ENCODE data around the gene AQP2.

AQP2 gene

GRCh38 chr12:49967042-49967776 is 16.7 kb downstream of the AQP2 start:
- TF ChIP-seq CTCF (conservative IDR thresholded peaks at IDR 0.05; ENCODE audit: low read depth, low read length) = peak; percentile 86
- H3K4me3 ChIP-seq (ENCODE audit: low read depth, low read length) = peak overlapping the region; percentile 46
- peak; percentile 90 for DNase-seq (ENCODE audit: low read depth)

GRCh38 chr12:49967777-49968250 is 17.3 kb downstream of the AQP2 start:
- DNase-seq (ENCODE audit: low read depth) = no peak
- no peak for TF ChIP-seq CTCF (conservative IDR thresholded peaks at IDR 0.05; ENCODE audit: low read depth, low read length)
- peak overlapping the region; percentile 46 for H3K4me3 ChIP-seq (ENCODE audit: low read depth, low read length)

- DNase-seq (ENCODE audit: low read depth) = no peak
- no peak for TF ChIP-seq CTCF (conservative IDR thresholded peaks at IDR 0.05; ENCODE audit: low read depth, low read length)
- H3K4me3 ChIP-seq (ENCODE audit: low read depth, low read length) = no peak overlapping the region
These were observed 17.9 kb downstream of the AQP2 start for GRCh38 chr12:49968471-49968870.

GRCh38 chr12:49969027-49969426 is 18.5 kb downstream of the AQP2 start:
- no peak overlapping the region for H3K4me3 ChIP-seq (ENCODE audit: low read depth, low read length)
- TF ChIP-seq CTCF (conservative IDR thresholded peaks at IDR 0.05; ENCODE audit: low read depth, low read length) = no peak
- no peak for DNase-seq (ENCODE audit: low read depth)

- TF ChIP-seq CTCF (conservative IDR thresholded peaks at IDR 0.05; ENCODE audit: low read depth, low read length) = no peak
- no peak overlapping the region for H3K4me3 ChIP-seq (ENCODE audit: low read depth, low read length)
- DNase-seq (ENCODE audit: low read depth) = no peak
These were observed 19.3 kb downstream of the AQP2 start for GRCh38 chr12:49969651-49970429.

GRCh38 chr12:49970658-49971057 is 20.1 kb downstream of the AQP2 start:
- no peak for TF ChIP-seq CTCF (conservative IDR thresholded peaks at IDR 0.05; ENCODE audit: low read depth, low read length)
- no peak for DNase-seq (ENCODE audit: low read depth)
- H3K4me3 ChIP-seq (ENCODE audit: low read depth, low read length) = no peak overlapping the region

Data from choroid plexus epithelial cell (primary cell).